SJCRH30 (cell line): ENCODE data around the gene CYTH4. TPM values are rescaled to one million over a fixed set of nuclear protein-coding genes. Genes with fewer than 3 reads are reported as not detected.

Source experiments
- DNase-seq, 2 experiments: peaks; one replicate each; pipeline ENCODE4 v3.0.0-alpha.2; 2015 to 2020
- H3K27ac ChIP-seq: fragments of 250-450 bp; sonication (Bioruptor Pico); 2 replicates; pipeline ENCODE4 v1.5.1; 2020; ENCODE audit warnings: mild to moderate bottlenecking, moderate library complexity
- H3K27me3 ChIP-seq: fragments of 250-450 bp; sonication (Bioruptor Pico); 2 replicates; pipeline ENCODE4 v1.5.1; 2020; ENCODE audit warnings: mild to moderate bottlenecking, moderate library complexity
- H3K36me3 ChIP-seq: fragments of 250-450 bp; sonication (Bioruptor Pico); 2 replicates; pipeline ENCODE4 v1.5.1; 2020; ENCODE audit warnings: mild to moderate bottlenecking, moderate library complexity
- H3K4me1 ChIP-seq: fragments of 250-450 bp; sonication (Bioruptor Pico); 2 replicates; pipeline ENCODE4 v1.5.1; 2020; ENCODE audit warnings: mild to moderate bottlenecking, moderate library complexity
- H3K4me3 ChIP-seq: fragments of 250-450 bp; sonication (Bioruptor Pico); 2 replicates; pipeline ENCODE4 v1.5.1; 2020; ENCODE audit warnings: mild to moderate bottlenecking, moderate library complexity
- H3K9me3 ChIP-seq: fragments of 250-450 bp; sonication (Bioruptor Pico); replicated peaks from 2 replicates; pipeline ENCODE4 v1.5.1; 2020; ENCODE audit warnings: mild to moderate bottlenecking, moderate library complexity
- total RNA-seq: library from RNA; depleted of rRNA; stranded (reverse); fragments of >200 nt; shearing (Covaris generic); gene quantifications from 2 replicates; pipeline ENCODE4 v1.2.3, GENCODE V29; 2014; rRNA removed

Gene CYTH4
- total RNA-seq, 1 experiment from 2014 or later, result not detected

GRCh38 chr22:37354670-37355069 lies 72.4 kb downstream of the CYTH4 start:
- H3K9me3 ChIP-seq, result no peaks in the 10 kb centered on the region
- no peak overlapping the region for H3K27ac ChIP-seq
- H3K27me3 ChIP-seq, result peaks cover 10% of the 10 kb centered on the region; the same call in 1 of the 2 replicates
- no peak overlapping the region for H3K4me3 ChIP-seq
- DNase-seq, result no peak
- no peaks in the 10 kb centered on the region for H3K4me1 ChIP-seq
- no peaks in the 10 kb centered on the region for H3K36me3 ChIP-seq

GRCh38 chr22:37355174-37355573 lies 72.9 kb downstream of the CYTH4 start:
- no peak for DNase-seq
- H3K9me3 ChIP-seq, result no peaks in the 10 kb centered on the region
- peaks cover 10% of the 10 kb centered on the region; the same call in 1 of the 2 replicates for H3K27me3 ChIP-seq
- no peak overlapping the region for H3K27ac ChIP-seq
- no peaks in the 10 kb centered on the region for H3K4me1 ChIP-seq
- no peaks in the 10 kb centered on the region for H3K36me3 ChIP-seq
- no peak overlapping the region for H3K4me3 ChIP-seq

GRCh38 chr22:37356922-37357321 lies 74.6 kb downstream of the CYTH4 start:
- Histone ChIP-seq H3K4me3 (no peak overlapping the region), H3K27me3 (peaks cover 11% of the 10 kb centered on the region; the same call in 1 of the 2 replicates), H3K36me3 (no peaks in the 10 kb centered on the region), H3K27ac (no peak overlapping the region), H3K4me1 (no peaks in the 10 kb centered on the region), H3K9me3 (no peaks in the 10 kb centered on the region)
- DNase-seq, result no peak

- Histone ChIP-seq H3K27me3 (peaks cover 11% of the 10 kb centered on the region; the same call in 1 of the 2 replicates), H3K27ac (no peak overlapping the region), H3K9me3 (no peaks in the 10 kb centered on the region), H3K4me3 (no peak overlapping the region), H3K4me1 (no peaks in the 10 kb centered on the region), H3K36me3 (no peaks in the 10 kb centered on the region)
- DNase-seq, result no peak
Measured at GRCh38 chr22:37357446-37358075, 75.3 kb downstream of the CYTH4 start.

GRCh38 chr22:37358386-37358785 lies 76.1 kb downstream of the CYTH4 start:
- no peak overlapping the region for H3K27ac ChIP-seq
- DNase-seq, result no peak
- H3K36me3 ChIP-seq, result no peaks in the 10 kb centered on the region
- no peaks in the 10 kb centered on the region for H3K4me1 ChIP-seq
- H3K27me3 ChIP-seq, result peaks cover 14% of the 10 kb centered on the region
- no peaks in the 10 kb centered on the region for H3K9me3 ChIP-seq
- H3K4me3 ChIP-seq, result no peak overlapping the region

GRCh38 chr22:37358917-37359316 lies 76.6 kb downstream of the CYTH4 start:
- no peaks in the 10 kb centered on the region for H3K36me3 ChIP-seq
- no peak overlapping the region for H3K27ac ChIP-seq
- peaks cover 19% of the 10 kb centered on the region for H3K27me3 ChIP-seq
- H3K4me1 ChIP-seq, result no peaks in the 10 kb centered on the region
- no peak for DNase-seq
- no peak overlapping the region for H3K4me3 ChIP-seq
- H3K9me3 ChIP-seq, result no peaks in the 10 kb centered on the region

GRCh38 chr22:37362621-37363020 lies 80.3 kb downstream of the CYTH4 start:
- H3K27ac ChIP-seq, result no peak overlapping the region
- no peaks in the 10 kb centered on the region for H3K9me3 ChIP-seq
- no peak for DNase-seq
- H3K4me1 ChIP-seq, result no peaks in the 10 kb centered on the region
- no peak overlapping the region for H3K4me3 ChIP-seq
- peaks cover 36% of the 10 kb centered on the region for H3K27me3 ChIP-seq
- no peaks in the 10 kb centered on the region for H3K36me3 ChIP-seq

GRCh38 chr22:37363261-37363992 lies 81.1 kb downstream of the CYTH4 start:
- H3K36me3 ChIP-seq, result no peaks in the 10 kb centered on the region
- H3K4me3 ChIP-seq, result no peak overlapping the region
- H3K27me3 ChIP-seq, result peaks cover 36% of the 10 kb centered on the region
- H3K9me3 ChIP-seq, result no peaks in the 10 kb centered on the region
- H3K4me1 ChIP-seq, result no peaks in the 10 kb centered on the region
- no peak for DNase-seq
- H3K27ac ChIP-seq, result no peak overlapping the region

Other genes starting within 250 kb of the CYTH4 start
- gene KCTD17, start 230.8 kb upstream of the CYTH4 start, total RNA-seq, result 12.5 and 14.1 TPM in 2 replicates
- gene TMPRSS6, start 172.8 kb upstream of the CYTH4 start, total RNA-seq, result not detected in 2 replicates
- gene IL2RB, start 132.6 kb upstream of the CYTH4 start, total RNA-seq, result 0.13 and 0.26 TPM in 2 replicates
- 0.08 TPM in 1 of 2 replicates, not detected in the other for gene C1QTNF6, start 94.3 kb upstream of the CYTH4 start, total RNA-seq
- not detected in 2 replicates for gene SSTR3, start 70.0 kb upstream of the CYTH4 start, total RNA-seq
- not detected in 2 replicates for gene RAC2, start 38.2 kb upstream of the CYTH4 start, total RNA-seq
- gene ELFN2, start 145.0 kb downstream of the CYTH4 start, total RNA-seq, result under 0.01 and 0.02 TPM in 2 replicates
- gene MFNG, start 203.9 kb downstream of the CYTH4 start, total RNA-seq, result 0.36 and 1.1 TPM in 2 replicates
- 28.9 and 30.9 TPM in 2 replicates for gene CARD10, start 236.9 kb downstream of the CYTH4 start, total RNA-seq